GM20000 (cell line): ENCODE data around the gene SLC9A5.

ENCODE experiments used
- DNase-seq: peaks from one replicate; pipeline ENCODE4 v3.0.0; 2012; ENCODE audit warnings: low spot score
- CTCF ChIP-seq: IDR thresholded peaks from 2 replicates; pipeline ENCODE4 v1.5.1; 2012; ENCODE audit warnings: mild to moderate bottlenecking, control low read depth; ENCODE audit errors: extremely low read depth, missing control alignments

Gene SLC9A5

GRCh38 chr16:67282447-67282805 is 33.6 kb downstream of the SLC9A5 start:
- no peak for DNase-seq
- TF ChIP-seq CTCF: no peak

DNA sequence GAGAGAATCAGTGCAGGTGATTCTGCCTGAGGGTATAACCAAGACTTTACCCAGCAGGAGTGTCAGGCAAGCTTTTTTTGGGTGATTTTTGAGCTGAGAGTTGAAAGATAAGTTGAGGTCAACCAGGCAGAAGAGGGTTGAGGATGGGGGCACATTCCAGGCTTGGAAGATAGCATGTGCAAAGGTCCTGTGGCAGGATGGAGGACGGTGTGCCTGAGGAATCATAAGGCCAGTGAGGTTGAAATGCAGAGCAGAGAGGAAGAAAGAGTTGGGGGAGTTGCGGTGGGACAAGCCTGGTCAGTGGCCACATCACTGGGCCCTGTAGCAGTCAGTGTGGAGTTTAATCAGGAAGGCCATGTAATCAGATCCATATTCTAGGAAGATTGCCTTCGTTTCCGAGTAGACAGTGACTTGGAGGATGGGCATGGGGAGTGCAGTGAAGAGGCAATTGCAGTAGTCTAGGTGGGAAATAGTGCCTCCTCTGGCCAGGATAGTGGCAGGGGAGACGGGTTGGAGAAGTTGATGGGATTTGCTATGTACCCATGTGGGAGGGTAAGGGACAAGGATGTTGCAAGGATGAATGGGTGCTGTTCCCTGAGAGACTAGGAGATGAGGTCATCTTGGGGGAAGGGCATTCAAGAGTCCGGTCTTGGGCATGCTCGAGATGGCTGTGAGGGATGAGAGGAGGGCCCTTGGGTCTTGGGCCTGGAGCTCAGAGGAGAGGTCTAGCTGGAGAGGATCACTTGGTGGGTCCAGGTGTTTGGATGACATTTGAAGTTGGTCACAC is 34.5 kb downstream of the SLC9A5 start:
- TF ChIP-seq CTCF: no peak
- no peak for DNase-seq

GRCh38 chr16:67283826-67284555 is 35.2 kb downstream of the SLC9A5 start:
- TF ChIP-seq CTCF: no peak
- no peak for DNase-seq

DNA sequence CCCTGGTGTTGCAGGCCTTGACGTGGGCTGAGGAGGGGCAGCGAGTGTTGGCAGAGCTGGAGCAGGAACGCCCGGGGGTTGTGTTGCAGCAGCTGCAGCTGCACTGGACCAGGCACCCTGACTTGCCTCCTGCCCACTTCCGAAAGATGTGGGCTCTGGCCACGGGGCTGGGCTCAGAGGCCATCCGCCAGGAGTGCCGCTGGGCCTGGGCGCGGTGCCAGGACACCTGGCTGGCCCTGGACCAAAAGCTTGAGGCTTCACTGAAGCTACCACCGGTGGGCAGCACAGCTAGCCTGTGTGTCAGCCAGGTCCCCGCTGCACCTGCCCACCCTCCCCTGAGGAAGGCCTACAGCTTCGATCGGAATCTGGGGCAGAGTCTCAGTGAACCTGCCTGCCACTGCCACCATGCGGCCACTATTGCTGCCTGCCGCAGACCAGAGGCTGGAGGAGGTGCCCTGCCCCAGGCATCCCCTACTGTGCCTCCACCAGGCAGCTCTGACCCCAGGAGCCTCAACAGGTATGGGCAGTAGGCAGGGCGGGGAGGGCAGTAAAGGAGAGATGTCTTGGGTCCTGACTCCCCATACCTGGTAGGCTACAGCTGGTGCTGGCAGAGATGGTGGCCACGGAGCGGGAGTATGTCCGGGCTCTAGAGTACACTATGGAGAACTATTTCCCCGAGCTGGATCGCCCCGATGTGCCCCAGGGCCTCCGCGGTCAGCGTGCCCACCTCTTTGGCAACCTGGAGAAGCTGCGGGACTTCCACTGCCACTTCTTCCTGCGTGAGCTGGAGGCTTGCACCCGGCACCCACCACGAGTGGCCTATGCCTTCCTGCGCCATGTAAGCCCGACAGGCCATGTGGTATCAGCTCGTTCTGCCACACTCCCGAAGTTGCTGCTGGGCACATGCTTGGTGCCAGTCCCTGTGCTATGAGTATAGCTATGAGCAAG is 36.2 kb downstream of the SLC9A5 start:
- DNase-seq: no peak
- no peak for TF ChIP-seq CTCF

DNA sequence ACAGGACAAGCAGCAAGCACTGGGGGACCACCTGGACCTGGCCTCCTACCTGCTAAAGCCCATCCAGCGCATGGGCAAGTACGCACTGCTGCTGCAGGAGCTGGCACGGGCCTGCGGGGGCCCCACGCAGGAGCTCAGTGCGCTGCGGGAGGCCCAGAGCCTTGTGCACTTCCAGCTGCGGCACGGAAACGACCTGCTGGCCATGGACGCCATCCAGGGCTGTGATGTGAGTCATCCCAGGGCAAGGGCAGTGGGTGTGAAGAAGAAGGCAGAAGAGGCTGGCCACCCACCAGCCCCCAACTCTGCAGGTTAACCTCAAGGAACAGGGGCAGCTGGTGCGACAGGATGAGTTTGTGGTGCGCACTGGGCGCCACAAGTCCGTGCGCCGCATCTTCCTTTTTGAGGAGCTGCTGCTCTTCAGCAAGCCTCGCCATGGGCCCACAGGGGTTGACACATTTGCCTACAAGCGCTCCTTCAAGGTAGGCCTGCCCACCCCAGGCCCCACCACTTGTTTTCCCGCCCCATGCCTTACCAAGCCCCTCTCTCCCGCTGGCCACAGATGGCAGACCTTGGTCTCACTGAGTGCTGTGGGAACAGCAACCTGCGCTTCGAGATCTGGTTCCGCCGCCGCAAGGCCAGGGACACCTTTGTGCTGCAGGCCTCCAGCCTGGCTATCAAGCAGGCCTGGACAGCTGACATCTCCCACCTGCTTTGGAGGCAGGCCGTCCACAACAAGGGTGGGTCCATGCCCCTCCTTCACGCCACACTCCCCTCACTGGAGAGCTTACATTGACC is 37.9 kb downstream of the SLC9A5 start:
- TF ChIP-seq CTCF: no peak
- no peak for DNase-seq

DNA sequence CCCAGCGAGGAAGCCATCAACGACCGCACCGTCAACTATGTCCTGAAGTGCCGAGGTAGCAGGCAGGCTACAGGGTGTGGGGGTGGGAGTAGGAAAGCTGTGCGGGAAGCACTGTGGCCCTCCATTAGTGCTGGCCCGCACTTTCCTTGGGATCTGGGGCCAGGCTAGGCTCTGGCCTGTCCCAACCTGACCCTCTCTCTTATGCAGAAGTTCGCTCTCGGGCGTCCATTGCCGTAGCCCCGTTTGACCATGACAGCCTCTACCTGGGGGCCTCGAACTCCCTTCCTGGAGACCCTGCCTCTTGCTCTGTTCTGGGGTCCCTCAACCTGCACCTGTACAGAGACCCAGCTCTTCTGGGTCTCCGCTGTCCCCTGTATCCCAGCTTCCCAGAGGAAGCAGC is 39.2 kb downstream of the SLC9A5 start:
- no peak for DNase-seq
- no peak for TF ChIP-seq CTCF
